CD4-positive, alpha-beta T cell (primary cell): Measurements from ENCODE around the gene IQGAP2. TPM values are rescaled to one million over a fixed set of nuclear protein-coding genes. Genes with fewer than 3 reads are reported as not detected.

Experiments used
- ATAC-seq: fragments of 200-7000 bp; cut with Tn5 transposase; one replicate; pipeline ENCODE4 v1.10.0; 2022; ENCODE audit warnings: mild to moderate bottlenecking; ENCODE audit not compliant: poor library complexity
- CTCF ChIA-PET: fragments of 350-600 bp; sonication (Branson Sonifier 250); formaldehyde crosslinking; loops from one replicate; lab custom pipeline; 2021; ENCODE audit warnings: antibody characterized with exemption, inconsistent platforms; lab: Charles Lee
- POLR2A ChIA-PET: fragments of 350-600 bp; sonication (Branson Sonifier 250); formaldehyde crosslinking; loops from one replicate; lab custom pipeline; 2021; ENCODE audit warnings: antibody characterized with exemption, inconsistent platforms; lab: Charles Lee
- DNase-seq, 14 experiments: peaks; one replicate each; pipeline ENCODE4 v3.0.0-alpha.2; 2013 to 2020; ENCODE audit warnings: mixed read lengths in 2 of 14
- H3K27ac ChIP-seq, 2 donors: one replicate each; pipeline versions ENCODE4 v1.5.1 to v1.7.0; 2013; ENCODE audit warnings: low read length in 2 of 2, low read depth in 1 of 2, mild to moderate bottlenecking in 1 of 2
- H3K27me3 ChIP-seq, 2 experiments: 1 replicate in 1 of 2; 2 replicates in 1 of 2; pipeline versions ENCODE4 v1.6.1 to v1.7.0; 2013; ENCODE audit warnings: low read length in 2 of 2, control low read depth in 1 of 2, mild to moderate bottlenecking in 1 of 2, moderate library complexity in 1 of 2; ENCODE audit not compliant: insufficient read depth in 2 of 2, control insufficient read depth in 1 of 2
- H3K36me3 ChIP-seq: one replicate; pipeline ENCODE4 v1.6.1; 2013; ENCODE audit warnings: low read length, control low read depth; ENCODE audit not compliant: insufficient read depth
- H3K4me1 ChIP-seq: one replicate; pipeline ENCODE4 v1.6.1; 2013; ENCODE audit warnings: low read length, control low read depth; ENCODE audit not compliant: insufficient read depth
- H3K4me3 ChIP-seq: one replicate; pipeline ENCODE4 v1.5.1; 2013; ENCODE audit warnings: mild to moderate bottlenecking, low read length, moderate library complexity
- H3K9me3 ChIP-seq, 2 experiments: 1 replicate in 1 of 2; 2 replicates in 1 of 2; pipeline versions ENCODE4 v1.6.1 to v1.7.0; 2013; ENCODE audit warnings: low read length in 2 of 2, mild to moderate bottlenecking in 2 of 2, control low read depth in 1 of 2, moderate library complexity in 1 of 2; ENCODE audit not compliant: control insufficient read depth in 1 of 2, insufficient read depth in 1 of 2
- H3K27ac Mint-ChIP-seq: one replicate; pipeline ENCODE4 v1.8.0; 2020; ENCODE audit warnings: mixed read lengths
- H3K27me3 Mint-ChIP-seq: one replicate; pipeline ENCODE4 v1.8.0; 2021; ENCODE audit warnings: mixed read lengths
- H3K36me3 Mint-ChIP-seq: one replicate; pipeline ENCODE4 v1.8.0; 2021; ENCODE audit warnings: low read depth, mixed read lengths
- H3K4me1 Mint-ChIP-seq: one replicate; pipeline ENCODE4 v1.8.0; 2021; ENCODE audit warnings: low read depth, mixed read lengths
- H3K4me3 Mint-ChIP-seq: one replicate; pipeline ENCODE4 v1.8.0; 2020; ENCODE audit warnings: mild to moderate bottlenecking, mixed read lengths
- H3K9me3 Mint-ChIP-seq: one replicate; pipeline ENCODE4 v1.8.0; 2020; ENCODE audit warnings: mixed read lengths
- intact Hi-C, 2 experiments: fragments of 100-400 bp; cut with DNase I in 1 of 2; cut with micrococcal nuclease in 1 of 2; formaldehyde crosslinking; loops; one replicate each; pipeline versions ENCODE4 v1.15.1 to v1.9.0; 2023 to 2025; cut with DNase I, micrococcal nuclease
- total RNA-seq, 174 experiments: library from RNA in 2 of 174; stranded (reverse) in 2 of 174; gene quantifications; one replicate each; pipeline ENCODE4 v1.2.3 and lab custom pipeline; 2021 to 2026
- TF ChIP-seq, protein P1 (sequence below): fragments of 200-600 bp; IDR thresholded peaks from one replicate; pipeline ENCODE4 v1.8.0; 2022; ENCODE audit warnings: antibody characterized with exemption, mild to moderate bottlenecking

Gene IQGAP2
- total RNA-seq, 2 experiments from 2014 or later = 58.8 TPM

DNA sequence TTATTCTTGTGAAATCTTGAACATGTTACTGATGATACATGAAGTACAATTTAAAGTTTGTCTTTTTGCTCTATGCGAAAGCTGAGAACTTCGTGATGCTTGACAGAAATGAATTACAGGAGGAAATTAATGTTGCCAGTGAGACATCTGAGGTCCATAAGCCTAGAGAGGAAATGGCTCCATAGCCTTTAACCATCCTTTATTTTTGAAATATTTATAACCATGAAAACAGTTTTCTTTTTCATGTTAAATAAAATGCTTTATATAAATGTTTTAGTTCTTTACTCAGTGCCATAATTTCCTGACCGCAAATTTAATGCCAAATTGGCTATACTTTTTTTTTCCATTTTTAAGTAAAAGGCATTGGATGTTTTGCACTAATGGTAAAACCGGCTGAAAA lies 191.0 kb downstream of the IQGAP2 start:
- Mint-ChIP-seq H3K9me3 (no peaks in the 10 kb centered on the region), H3K27me3 (no peaks in the 10 kb centered on the region), H3K36me3 (peaks cover 85% of the 10 kb centered on the region), H3K4me1 (no peaks in the 10 kb centered on the region), H3K27ac (no peak overlapping the region), H3K4me3 (no peak overlapping the region)
- ChIA-PET CTCF (no interaction called here), POLR2A (no interaction called here)
- H3K27ac ChIP-seq = no peak overlapping the region
- TF ChIP-seq, protein P1, sequence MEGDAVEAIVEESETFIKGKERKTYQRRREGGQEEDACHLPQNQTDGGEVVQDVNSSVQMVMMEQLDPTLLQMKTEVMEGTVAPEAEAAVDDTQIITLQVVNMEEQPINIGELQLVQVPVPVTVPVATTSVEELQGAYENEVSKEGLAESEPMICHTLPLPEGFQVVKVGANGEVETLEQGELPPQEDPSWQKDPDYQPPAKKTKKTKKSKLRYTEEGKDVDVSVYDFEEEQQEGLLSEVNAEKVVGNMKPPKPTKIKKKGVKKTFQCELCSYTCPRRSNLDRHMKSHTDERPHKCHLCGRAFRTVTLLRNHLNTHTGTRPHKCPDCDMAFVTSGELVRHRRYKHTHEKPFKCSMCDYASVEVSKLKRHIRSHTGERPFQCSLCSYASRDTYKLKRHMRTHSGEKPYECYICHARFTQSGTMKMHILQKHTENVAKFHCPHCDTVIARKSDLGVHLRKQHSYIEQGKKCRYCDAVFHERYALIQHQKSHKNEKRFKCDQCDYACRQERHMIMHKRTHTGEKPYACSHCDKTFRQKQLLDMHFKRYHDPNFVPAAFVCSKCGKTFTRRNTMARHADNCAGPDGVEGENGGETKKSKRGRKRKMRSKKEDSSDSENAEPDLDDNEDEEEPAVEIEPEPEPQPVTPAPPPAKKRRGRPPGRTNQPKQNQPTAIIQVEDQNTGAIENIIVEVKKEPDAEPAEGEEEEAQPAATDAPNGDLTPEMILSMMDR = no peak
- no peaks in the 10 kb centered on the region for H3K9me3 ChIP-seq
- H3K4me3 ChIP-seq = no peak overlapping the region
- intact Hi-C loops = no loop called here
- H3K36me3 ChIP-seq = peaks cover 79% of the 10 kb centered on the region
- ATAC-seq (no peak), DNase-seq (no peak)
- no peaks in the 10 kb centered on the region for H3K4me1 ChIP-seq
- no peaks in the 10 kb centered on the region for H3K27me3 ChIP-seq

DNA sequence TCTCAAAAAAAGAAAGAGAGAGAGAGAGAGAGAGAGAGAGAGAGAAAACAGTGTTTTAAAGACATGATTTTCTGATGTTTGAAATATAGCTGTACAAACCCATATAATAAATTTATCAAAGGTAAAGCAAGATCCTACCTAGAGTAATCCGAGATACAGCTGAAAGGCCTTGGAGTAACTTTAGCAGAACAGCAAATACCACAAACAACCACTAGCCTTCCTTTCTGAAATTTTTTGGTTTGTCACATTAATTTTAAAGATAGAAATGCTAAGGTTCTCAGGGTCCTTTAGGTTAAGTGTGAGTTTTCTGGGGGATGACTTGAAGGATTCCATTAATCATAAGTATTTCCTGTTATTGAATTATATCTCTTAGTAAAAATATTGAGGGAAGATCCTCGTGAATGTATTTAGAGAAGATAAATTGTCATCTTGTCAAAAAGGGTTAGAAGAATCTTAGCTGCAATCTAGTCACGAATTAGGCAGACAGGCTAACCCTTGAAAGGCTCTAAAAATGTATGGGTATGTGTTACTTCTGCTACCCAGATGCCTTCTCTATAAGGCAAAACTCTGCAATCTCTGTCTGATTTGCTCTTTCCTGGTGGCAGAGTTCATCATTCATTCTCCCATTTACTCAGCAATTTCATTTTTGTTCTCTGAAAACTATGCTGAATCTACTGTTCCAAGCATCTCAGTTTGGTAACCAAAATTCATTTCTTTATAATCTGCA lies 192.8 kb downstream of the IQGAP2 start:
- Mint-ChIP-seq H3K4me3 (no peak overlapping the region), H3K4me1 (no peaks in the 10 kb centered on the region), H3K27me3 (no peaks in the 10 kb centered on the region), H3K36me3 (peaks cover 84% of the 10 kb centered on the region), H3K27ac (no peak overlapping the region), H3K9me3 (no peaks in the 10 kb centered on the region)
- CTCF ChIA-PET = no interaction called here
- TF ChIP-seq, protein P1 = no peak
- H3K4me1 ChIP-seq = no peaks in the 10 kb centered on the region
- no peak for ATAC-seq
- H3K4me3 ChIP-seq = no peak overlapping the region
- intact Hi-C loops = no loop called here
- no peak for DNase-seq
- H3K27ac ChIP-seq = no peak overlapping the region
- H3K36me3 ChIP-seq = peaks cover 75% of the 10 kb centered on the region
- POLR2A ChIA-PET = interaction anchor here (0.6 kb wide), 1 partner anchor 53 kb away, joined by 3 read pairs; no protein-coding TSS in a partner anchor
- H3K9me3 ChIP-seq = no peaks in the 10 kb centered on the region
- no peaks in the 10 kb centered on the region for H3K27me3 ChIP-seq

DNA sequence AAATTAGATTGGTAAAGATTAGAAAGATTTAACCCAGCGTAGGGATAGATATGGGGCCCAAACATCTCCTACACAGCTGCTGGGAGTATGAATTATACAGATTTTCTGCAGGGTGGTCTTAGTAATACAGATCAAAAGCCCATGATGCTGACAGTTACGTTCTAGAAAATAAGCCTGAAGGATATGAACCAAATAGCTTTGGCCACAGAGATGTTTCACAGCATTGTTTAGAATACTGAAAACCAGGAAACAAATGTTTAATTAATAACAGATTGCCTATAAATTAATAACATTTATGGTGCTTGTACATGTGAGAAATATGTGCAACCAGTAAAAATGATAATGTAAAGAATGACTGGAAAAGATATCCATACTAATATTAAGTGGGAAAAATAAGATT lies 195.4 kb downstream of the IQGAP2 start:
- no peak overlapping the region for H3K27ac ChIP-seq
- H3K36me3 ChIP-seq = peaks cover 75% of the 10 kb centered on the region
- CTCF ChIA-PET = interaction anchor here (1.4 to 2.1 kb wide), 3 partner anchors 11 to 176 kb away, joined by 4 to 10 read pairs (median 7); no protein-coding TSS in a partner anchor
- H3K27me3 ChIP-seq = no peaks in the 10 kb centered on the region
- Mint-ChIP-seq H3K27me3 (no peaks in the 10 kb centered on the region), H3K27ac (no peak overlapping the region), H3K36me3 (peaks cover 83% of the 10 kb centered on the region), H3K9me3 (no peaks in the 10 kb centered on the region), H3K4me1 (peaks cover 6% of the 10 kb centered on the region), H3K4me3 (no peak overlapping the region)
- no peak for ATAC-seq
- no peak for DNase-seq
- no peaks in the 10 kb centered on the region for H3K9me3 ChIP-seq
- TF ChIP-seq, protein P1 = no peak
- H3K4me3 ChIP-seq = no peak overlapping the region
- no peaks in the 10 kb centered on the region for H3K4me1 ChIP-seq
- intact Hi-C loops = no loop called here
- POLR2A ChIA-PET = interaction anchor here (0.8 kb wide), 1 partner anchor 176 kb away, joined by 3 read pairs; no protein-coding TSS in a partner anchor
